ENCODE results near the gene PMPCA. TPM values are rescaled to one million over a fixed set of nuclear protein-coding genes. Genes with fewer than 3 reads are reported as not detected.

Gene PMPCA
- total RNA-seq, 2 experiments from 2014 or later: 107 to 109 TPM

GRCh38 chr9:136361754-136362449, 48.6 kb upstream of the PMPCA start:
- Mint-ChIP-seq H3K9me3 (no peaks in the 10 kb centered on the region), H3K27ac (no peak overlapping the region), H3K4me1 (ENCODE audit: low read depth) (peaks cover 5% of the 10 kb centered on the region), H3K27me3 (no peaks in the 10 kb centered on the region), H3K36me3 (ENCODE audit: low read depth) (peaks cover 8% of the 10 kb centered on the region), H3K4me3 (no peak overlapping the region)
- Histone ChIP-seq H3K27ac (ENCODE audit: low read depth in 1 of 2, low read length in 2 of 2) (no peak overlapping the region), H3K4me1 (ENCODE audit: insufficient read depth, low read length) (peaks cover 19% of the 10 kb centered on the region), H3K9me3 (ENCODE audit: control insufficient read depth in 1 of 2, insufficient read depth in 1 of 2, low read length in 2 of 2) (peaks cover 0 to 8% of the 10 kb centered on the region in 2 experiments), H3K4me3 (ENCODE audit: low read length) (no peak overlapping the region), H3K36me3 (ENCODE audit: insufficient read depth, low read length) (peaks cover 8% of the 10 kb centered on the region), H3K27me3 (ENCODE audit: control insufficient read depth in 1 of 2, insufficient read depth in 2 of 2, low read length in 2 of 2) (no peaks in the 10 kb centered on the region)
- TF ChIP-seq CTCF (IDR thresholded peaks at IDR 0.05): no peak
- DNase-seq: no peak
- no peak for ATAC-seq (ENCODE audit: poor library complexity)
- intact Hi-C loops (cut with DNase I, micrococcal nuclease): loop anchor here in 1 of 2 experiments (2.0 to 5.0 kb wide), 6 partner anchors 77 to 525 kb away; partner anchors contain the start of genes INPP5E, TMEM250 and TRAF2
- ChIA-PET POLR2A (no interaction called here), CTCF (interaction anchor here (2.0 kb wide), 1 partner anchor 366 kb away, joined by 7 read pairs; no protein-coding TSS in a partner anchor)

- H3K4me3 ChIP-seq (ENCODE audit: low read length): no peak overlapping the region
- ChIA-PET POLR2A (interaction anchor here (1.2 to 1.7 kb wide), 7 partner anchors 38 to 401 kb away, joined by 3 to 15 read pairs (median 7); partner anchors contain the start of genes SNAPC4 and UBAC1), CTCF (interaction anchor here (0.9 to 2.0 kb wide), 3 partner anchors 22 to 366 kb away, joined by 3 to 7 read pairs (median 5); no protein-coding TSS in a partner anchor)
- no peak for TF ChIP-seq CTCF (IDR thresholded peaks at IDR 0.05)
- Mint-ChIP-seq H3K4me3 (peak overlapping the region; percentile 86), H3K36me3 (ENCODE audit: low read depth) (peaks cover 8% of the 10 kb centered on the region), H3K27ac (peak overlapping the region; percentile 62), H3K9me3 (no peaks in the 10 kb centered on the region), H3K4me1 (ENCODE audit: low read depth) (peaks cover 5% of the 10 kb centered on the region), H3K27me3 (no peaks in the 10 kb centered on the region)
- ATAC-seq (ENCODE audit: poor library complexity): no peak
- peaks cover 8% of the 10 kb centered on the region for H3K36me3 ChIP-seq (ENCODE audit: insufficient read depth, low read length)
- intact Hi-C loops (cut with DNase I, micrococcal nuclease): loop anchor here in 1 of 2 experiments (2.0 to 5.0 kb wide), 6 partner anchors 76 to 525 kb away; partner anchors contain the start of genes INPP5E, TMEM250 and TRAF2
- DNase-seq: no peak
- no peaks in the 10 kb centered on the region for H3K27me3 ChIP-seq (ENCODE audit: control insufficient read depth in 1 of 2, insufficient read depth in 2 of 2, low read length in 2 of 2)
- H3K27ac ChIP-seq (ENCODE audit: low read depth in 1 of 2, low read length in 2 of 2): peak overlapping the region; percentile 67 to 74
- peaks cover 0 to 8% of the 10 kb centered on the region in 2 experiments for H3K9me3 ChIP-seq (ENCODE audit: control insufficient read depth in 1 of 2, insufficient read depth in 1 of 2, low read length in 2 of 2)
- H3K4me1 ChIP-seq (ENCODE audit: insufficient read depth, low read length): peaks cover 19% of the 10 kb centered on the region
Observed at GRCh38 chr9:136362450-136362784, 48.0 kb upstream of the PMPCA start.

GRCh38 chr9:136363106-136363948, 47.1 kb upstream of the PMPCA start, which contains the start of gene DNLZ:
TSS of gene DNLZ (minus strand) at chr9:136363744. CDS start at chr9:136363714, 30 bp downstream.
- Mint-ChIP-seq H3K27me3 (no peaks in the 10 kb centered on the region), H3K4me1 (ENCODE audit: low read depth) (peaks cover 5% of the 10 kb centered on the region), H3K36me3 (ENCODE audit: low read depth) (peaks cover 8% of the 10 kb centered on the region), H3K9me3 (no peaks in the 10 kb centered on the region), H3K4me3 (peak within 1 kb of the TSS; percentile 86), H3K27ac (peak within 1 kb of the TSS; percentile 62)
- H3K4me1 ChIP-seq (ENCODE audit: insufficient read depth, low read length): peaks cover 19% of the 10 kb centered on the region
- peak; percentile 80 to 99 (median 92) for DNase-seq
- peak; percentile 96 for TF ChIP-seq CTCF (IDR thresholded peaks at IDR 0.05)
- peaks cover 0 to 8% of the 10 kb centered on the region in 2 experiments for H3K9me3 ChIP-seq (ENCODE audit: control insufficient read depth in 1 of 2, insufficient read depth in 1 of 2, low read length in 2 of 2)
- ATAC-seq (ENCODE audit: poor library complexity): peak; percentile 86
- ChIA-PET POLR2A (interaction anchor here (0.7 to 1.7 kb wide), 10 partner anchors 10 to 402 kb away, joined by 3 to 15 read pairs (median 5); partner anchors contain the start of genes SNAPC4 and UBAC1), CTCF (interaction anchor here (0.6 to 2.0 kb wide), 19 partner anchors 12 to 1216 kb away, joined by 3 to 18 read pairs (median 4); partner anchors contain the start of genes DPH7 and SNAPC4)
- peaks cover 8% of the 10 kb centered on the region for H3K36me3 ChIP-seq (ENCODE audit: insufficient read depth, low read length)
- H3K27ac ChIP-seq (ENCODE audit: low read depth in 1 of 2, low read length in 2 of 2): peak within 1 kb of the TSS; percentile 67 to 74
- intact Hi-C loops (cut with DNase I, micrococcal nuclease): loop anchor here (1.0 to 5.0 kb wide), 11 partner anchors 37 to 524 kb away; partner anchors contain the start of genes ENTR1 (in 1 of the 2), INPP5E (in 1 of the 2), PMPCA (in 1 of the 2) and QSOX2 (in 1 of the 2)
- H3K4me3 ChIP-seq (ENCODE audit: low read length): peak within 1 kb of the TSS; percentile 68
- H3K27me3 ChIP-seq (ENCODE audit: control insufficient read depth in 1 of 2, insufficient read depth in 2 of 2, low read length in 2 of 2): no peaks in the 10 kb centered on the region
